ENCODE data around the gene IFIT3.

GRCh38 chr10:89343089-89343767 is 15.4 kb downstream of the IFIT3 start:
- no peak for TF ChIP-seq JUN (IDR thresholded peaks at IDR 0.05; ENCODE audit: low read depth, low read length)
- no peak for TF ChIP-seq EP300 (IDR thresholded peaks at IDR 0.05; ENCODE audit: borderline replicate concordance in 1 of 2, low read depth in 2 of 2, low read length in 2 of 2)
- TF ChIP-seq POLR2AphosphoS5 (IDR thresholded peaks at IDR 0.05; ENCODE audit: low read depth, low read length): no peak
- no peak for TF ChIP-seq CTCF (IDR thresholded peaks at IDR 0.05; ENCODE audit: control extremely low read depth in 1 of 3, insufficient read depth in 1 of 3, low read depth in 1 of 3, low read length in 3 of 3)
- TF ChIP-seq BRCA1 (IDR thresholded peaks at IDR 0.05; ENCODE audit: low read depth, low read length): no peak
- no peak for TF ChIP-seq RNF2 (IDR thresholded peaks at IDR 0.05; ENCODE audit: borderline replicate concordance, low read depth, low read length, missing control alignments, poor library complexity, severe bottlenecking)
- no peak for TF ChIP-seq NANOG (IDR thresholded peaks at IDR 0.05; ENCODE audit: insufficient read depth, low read depth, low read length, poor library complexity, severe bottlenecking)
